H1 (cell line): Measurements from ENCODE around the gene ZBTB46. TPM values are rescaled to one million over a fixed set of nuclear protein-coding genes. Genes with fewer than 3 reads are reported as not detected.
"Not testable (repeated sequence)": the region's sequence is repeated elsewhere in the genome, so short reads cannot be mapped to it uniquely, and the experiment has no call there.

Experiments used
- CTCF ChIA-PET: fragments of 300-600 bp; sonication (Branson Sonifier 250); formaldehyde crosslinking; loops from one replicate; lab custom pipeline; 2021; ENCODE audit not compliant: partially characterized antibody; lab: Charles Lee
- POLR2A ChIA-PET: fragments of 300-600 bp; sonication (Branson Sonifier 250); formaldehyde crosslinking; loops from one replicate; lab custom pipeline; 2021; ENCODE audit warnings: inconsistent platforms; ENCODE audit not compliant: partially characterized antibody; lab: Charles Lee
- DNase-seq, 2 experiments: peaks; one replicate each; pipeline versions ENCODE4 v3.0.0 to v3.0.0-alpha.2; 2010 to 2022; ENCODE audit warnings: low spot score in 2 of 2, low read depth in 1 of 2, mixed read lengths in 1 of 2
- FAIRE-seq: peaks from 2 replicates; lab custom pipeline; 2011; peaks lifted over from hg19 to GRCh38; lab: Jason Lieb, UNC
- H2AFZ ChIP-seq: 2 replicates; pipeline ENCODE4 v1.8.1; 2012; ENCODE audit warnings: low read length, inconsistent platforms
- H2AK5ac ChIP-seq: 2 replicates; pipeline ENCODE4 v1.6.1; 2013; ENCODE audit warnings: low read depth, low read length
- H2BK120ac ChIP-seq: replicated peaks from 2 replicates; pipeline ENCODE3; 2013; ENCODE audit warnings: low read depth, low read length, inconsistent platforms
- H2BK12ac ChIP-seq: 2 replicates; pipeline ENCODE4 v1.6.1; 2013; ENCODE audit warnings: low read depth, low read length
- H2BK15ac ChIP-seq: 2 replicates; pipeline ENCODE4 v1.6.1; 2013; ENCODE audit warnings: low read length
- H2BK20ac ChIP-seq: 2 replicates; pipeline ENCODE4 v1.6.1; 2013; ENCODE audit warnings: low read length
- H2BK5ac ChIP-seq: 2 replicates; pipeline ENCODE4 v1.6.1; 2013; ENCODE audit warnings: low read depth, low read length
- H3K14ac ChIP-seq: 2 replicates; pipeline ENCODE4 v1.6.1; 2013; ENCODE audit warnings: inconsistent platforms; ENCODE audit not compliant: insufficient read length
- H3K18ac ChIP-seq: 2 replicates; pipeline ENCODE4 v1.6.1; 2013; ENCODE audit warnings: low read length; ENCODE audit errors: extremely low read depth
- H3K23ac ChIP-seq: 2 replicates; pipeline ENCODE4 v1.6.1; 2013; ENCODE audit warnings: inconsistent platforms; ENCODE audit not compliant: insufficient read length
- H3K23me2 ChIP-seq: 2 replicates; pipeline ENCODE4 v1.6.1; 2013; ENCODE audit warnings: low read depth, low read length
- H3K27ac ChIP-seq: 2 replicates; pipeline ENCODE4 v1.6.1; 2011; ENCODE audit warnings: low read depth, low read length, inconsistent platforms
- H3K27me3 ChIP-seq, 4 experiments: replicated peaks in 1 of 4; 1 replicate in 1 of 4; 2 replicates in 3 of 4; pipeline versions ENCODE4 v1.6.1 to v1.8.1; 2011 to 2013; ENCODE audit warnings: low read length in 3 of 4, mild to moderate bottlenecking in 3 of 4, inconsistent platforms in 2 of 4, mixed read lengths in 2 of 4, moderate library complexity in 1 of 4; ENCODE audit not compliant: control insufficient read depth in 3 of 4, insufficient read depth in 3 of 4; ENCODE audit errors: extremely low read depth in 1 of 4
- H3K36me3 ChIP-seq, 4 experiments: 2 replicates each; pipeline versions ENCODE4 v1.6.1 to v1.8.1; 2011 to 2013; ENCODE audit warnings: mild to moderate bottlenecking in 4 of 4, low read length in 3 of 4, moderate library complexity in 2 of 4, control low read depth in 1 of 4, inconsistent platforms in 1 of 4; ENCODE audit not compliant: insufficient read depth in 4 of 4, control insufficient read depth in 2 of 4
- H3K4ac ChIP-seq: replicated peaks from 2 replicates; pipeline ENCODE3; 2013; ENCODE audit warnings: low read length, low read depth, mixed read lengths, inconsistent platforms; ENCODE audit not compliant: insufficient read length
- H3K4me1 ChIP-seq, 4 experiments: replicated peaks in 1 of 4; 1 replicate in 1 of 4; 2 replicates in 3 of 4; pipeline versions ENCODE4 v1.6.1 to v1.8.1; 2011 to 2013; ENCODE audit warnings: low read length in 3 of 4, inconsistent platforms in 2 of 4, mixed read lengths in 1 of 4; ENCODE audit not compliant: insufficient read depth in 4 of 4, control insufficient read depth in 3 of 4
- H3K4me2 ChIP-seq, 2 experiments: 2 replicates each; pipeline versions ENCODE4 v1.6.1 to v1.8.1; 2011 to 2013; ENCODE audit warnings: low read depth in 2 of 2, low read length in 2 of 2, control low read depth in 1 of 2, inconsistent platforms in 1 of 2, mild to moderate bottlenecking in 1 of 2; ENCODE audit not compliant: insufficient read depth in 1 of 2
- H3K4me3 ChIP-seq, 4 experiments: fragments of 200-600, 300-600 bp in 1 of 4; sonication (generic), shearing (Covaris generic), sonication (Bioruptor Twin) in 1 of 4; 2 replicates each; pipeline versions ENCODE4 v1.5.1 to v1.8.1; 2011 to 2016; ENCODE audit warnings: low read length in 4 of 4, low read depth in 3 of 4, control low read depth in 2 of 4, inconsistent platforms in 2 of 4, mild to moderate bottlenecking in 2 of 4, mixed read lengths in 1 of 4, moderate library complexity in 1 of 4; ENCODE audit not compliant: insufficient read depth in 2 of 4; ENCODE audit errors: extremely low read depth in 1 of 4
- H3K56ac ChIP-seq: replicated peaks from 2 replicates; pipeline ENCODE3; 2013; ENCODE audit warnings: low read depth, mild to moderate bottlenecking, mixed read lengths, low read length, inconsistent platforms; ENCODE audit not compliant: insufficient read length
- H3K79me1 ChIP-seq: 2 replicates; pipeline ENCODE4 v1.6.1; 2013; ENCODE audit warnings: low read depth, low read length, control low read depth
- H3K79me2 ChIP-seq, 2 experiments: 2 replicates each; pipeline versions ENCODE4 v1.6.1 to v1.8.1; 2012 to 2013; ENCODE audit warnings: low read length in 2 of 2, mild to moderate bottlenecking in 2 of 2, inconsistent platforms in 1 of 2; ENCODE audit not compliant: insufficient read depth in 2 of 2, control insufficient read depth in 1 of 2
- H3K9ac ChIP-seq, 4 experiments: replicated peaks in 1 of 4; 1 replicate in 1 of 4; 2 replicates in 3 of 4; pipeline versions ENCODE4 v1.6.1 to v1.8.1; 2011 to 2013; ENCODE audit warnings: low read depth in 3 of 4, low read length in 3 of 4, control low read depth in 2 of 4, mild to moderate bottlenecking in 2 of 4, moderate library complexity in 2 of 4, inconsistent platforms in 1 of 4; ENCODE audit errors: extremely low read depth in 1 of 4
- H3K9me3 ChIP-seq, 2 experiments: 2 replicates each; pipeline versions ENCODE4 v1.6.1 to v1.8.1; 2012 to 2013; ENCODE audit warnings: mild to moderate bottlenecking in 2 of 2, moderate library complexity in 2 of 2, control low read depth in 1 of 2, inconsistent platforms in 1 of 2, low read depth in 1 of 2, low read length in 1 of 2, mixed read lengths in 1 of 2; ENCODE audit not compliant: insufficient read depth in 2 of 2
- H4K20me1 ChIP-seq, 2 experiments: replicated peaks in 1 of 2; 2 replicates each; pipeline versions ENCODE3 to v1.8.1; 2011 to 2013; ENCODE audit warnings: inconsistent platforms in 2 of 2, low read length in 2 of 2, mild to moderate bottlenecking in 1 of 2; ENCODE audit not compliant: insufficient read depth in 2 of 2, control insufficient read depth in 1 of 2
- H4K5ac ChIP-seq: 2 replicates; pipeline ENCODE4 v1.6.1; 2013; ENCODE audit warnings: low read length, low read depth, mixed read lengths, inconsistent platforms; ENCODE audit not compliant: insufficient read length
- H4K8ac ChIP-seq: 2 replicates; pipeline ENCODE4 v1.8.0; 2013; ENCODE audit warnings: mild to moderate bottlenecking, moderate library complexity, low read length, inconsistent platforms; ENCODE audit not compliant: insufficient read depth; ENCODE audit errors: extremely low read depth
- H4K91ac ChIP-seq: replicated peaks from 2 replicates; pipeline ENCODE3; 2013; ENCODE audit warnings: low read length, mixed read lengths, inconsistent platforms; ENCODE audit not compliant: insufficient read length
- WGBS, 2 experiments: shearing (Covaris generic) in 1 of 2; methylation state at CpG; one replicate each; pipeline versions ENCODE4 v1.1.6 to v1.1.7; 2013 to 2015; ENCODE audit warnings: low lambda C conversion rate in 2 of 2, mixed read lengths in 2 of 2, inconsistent platforms in 1 of 2, low coverage in 1 of 2, missing lambda C conversion rate in 1 of 2; ENCODE audit not compliant: insufficient replicate concordance in 2 of 2, insufficient coverage in 1 of 2, insufficient read length in 1 of 2; ENCODE audit errors: extremely low coverage in 1 of 2, missing lambda C conversion rate in 1 of 2; 5-methylcytosine and 5-hydroxymethylcytosine counted together
- polyA plus RNA-seq, 7 experiments: library from polyadenylated mRNA; depleted of rRNA in 3 of 7; stranded (reverse) in 5 of 7; unstranded in 2 of 7; fragments of >200 nt in 5 of 7; fragments of 200-250 nt in 2 of 7; gene quantifications; 1 replicate in 5 of 7; 2 replicates in 1 of 7; 4 replicates in 1 of 7; pipeline versions ENCODE4 v1.2.1 to v1.2.3, GENCODE V29; 2011 to 2013; ENCODE audit warnings: missing spikeins in 2 of 7, mixed read lengths in 2 of 7
- total RNA-seq: library from RNA; stranded (reverse); fragmentation: NEBNext Ultra II Directional; extraction: Animal tissue kit (Norgen Biotek cat#: 25700); gene quantifications from 2 replicates; pipeline ENCODE4 v1.2.1, GENCODE V29; 2021

Gene ZBTB46
- total and polyA plus RNA-seq, 2 of the 8 experiments (the other 6 are each of a cell fraction or from before 2014, with no cell fraction given) = 6.4 to 22.4 TPM

GRCh38 chr20:63874241-63874640 is 43.2 kb upstream of the ZBTB46 start:
- H4K5ac ChIP-seq, H3K9me3 ChIP-seq, FAIRE-seq, H4K8ac ChIP-seq, H2BK12ac ChIP-seq, H2BK5ac ChIP-seq, H3K23me2 ChIP-seq, H3K14ac ChIP-seq, H3K27ac ChIP-seq, H3K4me1 ChIP-seq, H2BK120ac ChIP-seq, H3K4me2 ChIP-seq, H3K18ac ChIP-seq, DNase-seq, H3K56ac ChIP-seq, H3K4me3 ChIP-seq, H3K9ac ChIP-seq, H2BK15ac ChIP-seq, H3K27me3 ChIP-seq, H3K79me1 ChIP-seq, H2BK20ac ChIP-seq, H3K23ac ChIP-seq, H2AK5ac ChIP-seq, H4K91ac ChIP-seq, H2AFZ ChIP-seq, H3K4ac ChIP-seq: not testable (repeated sequence)
- 95% methylated on average over 6 of the region's 7 CpGs; no CpG with 5 or more reads in 1 of the 2 experiments for WGBS, 2 experiments
- CTCF ChIA-PET = interaction anchor here (0.7 kb wide), 1 partner anchor 111 kb away, joined by 3 read pairs; no protein-coding TSS in a partner anchor
- POLR2A ChIA-PET = interaction anchor here (1.1 to 2.4 kb wide), 3 partner anchors 9 to 13 kb away, joined by 3 to 7 read pairs (median 5); partner anchors contain the start of gene TPD52L2
- peaks cover 4 to 25% of the 10 kb centered on the region in 2 experiments for H4K20me1 ChIP-seq
- H3K79me2 ChIP-seq = peaks cover 0 to 38% of the 10 kb centered on the region in 2 experiments; a peak in 1 of 4 replicates
- H3K36me3 ChIP-seq = peaks cover 26 to 63% (median 45%) of the 10 kb centered on the region in 4 experiments
